Activated CD8-positive, alpha-beta memory T cell treated with anti-CD3 and anti-CD28 coated beads, Interleukin-2, amount 50 U/mL, for 4 hours (primary cell): ENCODE data around the gene NUAK2.

Experiments
- DNase-seq: peaks from one replicate; pipeline ENCODE4 v3.0.0-alpha.2; 2020

NUAK2 gene

DNA sequence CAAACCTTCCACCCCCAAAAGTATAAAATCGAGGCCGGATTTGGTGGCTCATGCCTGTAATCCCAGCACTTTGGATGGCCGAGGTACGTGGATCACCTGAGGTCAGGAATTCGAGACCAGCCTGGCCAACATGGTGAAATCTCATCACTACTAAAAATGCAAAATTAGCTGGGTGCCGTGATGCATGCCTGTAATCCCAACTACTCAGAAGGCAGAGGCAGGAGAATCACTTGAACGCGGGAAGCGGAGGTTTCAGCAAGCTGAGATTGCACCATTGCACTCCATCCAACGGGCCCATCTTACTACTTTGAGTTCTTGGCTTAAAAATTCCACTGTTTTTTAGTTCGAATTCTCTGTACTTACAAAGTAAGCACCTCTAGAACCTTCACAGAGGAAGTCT is 24.2 kb upstream of the NUAK2 start:
- DNase-seq, result no peak

GRCh38 chr1:205344066-205344928 is 22.8 kb upstream of the NUAK2 start:
- DNase-seq, result peak; percentile 61

GRCh38 chr1:205343431-205344065 is 22.0 kb upstream of the NUAK2 start:
- no peak for DNase-seq

GRCh38 chr1:205342986-205343385 is 21.4 kb upstream of the NUAK2 start:
- no peak for DNase-seq

GRCh38 chr1:205340676-205341075 is 19.1 kb upstream of the NUAK2 start:
- DNase-seq, result no peak

DNA sequence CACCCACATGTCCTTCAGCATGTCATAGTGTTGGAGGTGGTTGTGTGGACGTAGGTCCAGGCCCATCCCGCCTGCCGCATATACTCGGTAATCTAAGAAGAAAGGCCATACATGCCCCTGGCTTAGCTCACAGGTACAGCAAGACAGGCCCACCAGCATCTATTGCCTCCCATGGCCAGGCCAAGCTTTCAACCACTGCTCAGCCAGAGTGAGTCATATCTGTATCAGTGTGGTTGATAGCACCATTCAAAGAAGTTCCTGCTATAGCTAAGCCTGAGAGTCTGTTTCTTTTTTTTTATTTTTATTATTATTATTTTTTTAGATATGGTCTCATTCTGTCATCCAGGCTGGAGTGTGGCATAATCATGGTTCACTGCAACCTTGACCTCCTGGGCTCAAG is 18.2 kb upstream of the NUAK2 start:
- no peak for DNase-seq

GRCh38 chr1:205339197-205339702 is 17.7 kb upstream of the NUAK2 start:
- no peak for DNase-seq

DNA sequence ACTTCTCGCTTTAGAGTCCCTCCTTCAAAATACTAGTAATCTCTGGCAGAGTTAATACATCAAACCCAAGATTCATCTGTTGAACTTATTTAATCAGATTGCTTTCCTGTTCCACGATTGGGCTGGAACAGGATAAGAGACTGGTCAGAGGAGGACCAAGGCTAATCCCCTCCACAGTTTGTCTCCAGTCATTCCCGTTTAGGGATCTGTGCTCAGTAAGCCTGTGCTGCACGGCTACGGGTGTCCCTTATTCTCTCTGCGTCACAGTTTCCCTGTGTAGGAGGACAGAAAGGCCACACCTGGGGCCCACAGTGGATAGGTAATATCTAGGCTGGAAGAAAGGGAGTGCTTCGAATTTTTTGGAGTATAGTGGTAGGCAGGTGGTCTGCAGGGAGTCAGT is 16.5 kb upstream of the NUAK2 start:
- no peak for DNase-seq

GRCh38 chr1:205337481-205337880 is 15.9 kb upstream of the NUAK2 start:
- DNase-seq, result no peak

DNA sequence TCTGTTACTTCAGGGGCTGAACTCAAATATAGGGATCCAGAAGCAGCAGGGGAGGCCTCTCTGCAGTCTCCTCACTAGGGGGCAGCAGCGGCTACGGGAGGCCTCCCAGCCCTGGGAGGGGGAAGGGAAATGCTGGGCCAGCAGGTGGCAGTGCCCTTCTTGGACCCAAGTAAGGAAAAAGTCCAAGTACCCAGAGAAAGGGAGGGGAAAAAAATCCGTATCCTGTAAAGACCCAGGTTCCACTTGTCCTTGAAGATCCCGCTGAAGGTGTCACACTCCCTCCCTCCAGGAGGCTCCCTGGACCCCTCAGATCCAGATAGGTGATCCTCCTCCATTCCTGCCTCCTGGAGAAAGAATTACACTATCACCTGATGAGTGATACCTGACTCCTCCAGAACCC is 14.1 kb upstream of the NUAK2 start:
- peak; percentile 80 for DNase-seq

DNA sequence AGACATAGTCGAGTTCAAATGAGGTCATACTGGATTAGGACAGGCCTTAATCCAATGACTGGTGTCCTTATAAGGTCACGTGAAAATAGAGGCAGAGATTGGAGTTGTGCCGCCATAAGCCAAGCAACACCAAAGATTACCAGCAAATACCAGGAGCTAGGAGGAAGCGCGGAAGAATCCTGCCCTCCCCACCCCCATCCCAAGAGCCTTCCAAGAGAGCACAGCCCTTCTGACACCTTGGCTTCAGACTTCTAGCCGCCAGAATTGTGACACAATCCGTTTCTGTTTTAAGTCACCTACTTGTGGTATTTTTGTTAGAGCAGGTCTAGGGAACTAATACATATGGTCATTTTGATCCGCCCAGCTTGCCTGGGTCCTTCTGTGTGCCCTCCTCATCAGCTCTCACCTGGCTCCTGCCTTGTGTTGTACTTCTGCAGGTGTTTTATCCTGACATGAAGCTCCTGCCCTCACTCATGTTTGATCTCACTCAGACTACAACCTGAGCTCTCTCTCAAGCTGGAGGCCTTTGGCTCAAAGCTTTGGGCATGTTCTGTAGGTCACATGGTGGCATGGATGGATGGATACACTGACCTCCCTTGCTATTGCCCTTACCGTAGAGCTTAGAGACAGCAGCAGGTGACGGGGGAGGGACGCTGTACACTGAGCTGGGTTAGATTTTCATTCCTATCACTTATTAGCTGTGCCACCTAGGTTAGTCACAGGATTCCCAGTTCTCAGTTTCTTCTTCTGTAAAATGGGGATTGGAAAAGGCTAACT is 10.7 kb upstream of the NUAK2 start:
- no peak for DNase-seq

GRCh38 chr1:205330150-205330549 is 8.6 kb upstream of the NUAK2 start:
- no peak for DNase-seq

- no peak for DNase-seq
Observed at GRCh38 chr1:205329719-205330118, 8.2 kb upstream of the NUAK2 start.

- no peak for DNase-seq
Observed at GRCh38 chr1:205328476-205328875, 6.9 kb upstream of the NUAK2 start.

DNA sequence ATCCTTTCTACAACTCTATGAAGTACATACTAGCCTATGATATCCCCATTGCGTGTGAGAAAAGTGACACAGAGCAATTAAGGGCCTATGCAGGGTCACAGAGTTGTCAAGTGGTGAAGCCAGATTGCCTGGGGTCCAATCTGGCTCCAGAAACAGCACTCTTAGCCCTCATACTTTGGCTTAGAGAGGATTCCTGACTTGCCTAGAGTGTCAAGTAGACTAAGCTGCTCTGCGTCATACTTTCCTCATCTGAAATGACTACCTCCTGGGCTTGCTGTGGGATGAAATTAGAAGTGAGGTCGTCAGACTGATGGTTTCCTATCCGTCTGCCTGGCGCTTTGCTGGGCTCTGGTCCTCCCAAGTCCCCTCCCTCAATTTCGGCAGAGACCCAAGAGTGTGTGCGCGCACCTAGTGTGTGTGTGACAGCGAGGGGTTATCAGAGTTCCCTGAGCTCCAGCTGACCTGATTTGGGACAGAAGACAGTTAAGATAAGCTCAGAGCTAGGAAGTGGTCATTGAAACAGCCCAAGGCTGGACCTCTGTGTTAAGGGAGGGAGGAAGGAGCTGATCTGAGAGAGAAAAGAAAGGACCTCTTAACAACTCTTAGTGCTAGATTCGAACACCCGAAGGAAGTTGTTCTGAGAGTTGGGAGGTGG is 5.4 kb upstream of the NUAK2 start:
- no peak for DNase-seq

GRCh38 chr1:205325334-205325884 is 3.9 kb upstream of the NUAK2 start:
- peak; percentile 50 for DNase-seq

DNA sequence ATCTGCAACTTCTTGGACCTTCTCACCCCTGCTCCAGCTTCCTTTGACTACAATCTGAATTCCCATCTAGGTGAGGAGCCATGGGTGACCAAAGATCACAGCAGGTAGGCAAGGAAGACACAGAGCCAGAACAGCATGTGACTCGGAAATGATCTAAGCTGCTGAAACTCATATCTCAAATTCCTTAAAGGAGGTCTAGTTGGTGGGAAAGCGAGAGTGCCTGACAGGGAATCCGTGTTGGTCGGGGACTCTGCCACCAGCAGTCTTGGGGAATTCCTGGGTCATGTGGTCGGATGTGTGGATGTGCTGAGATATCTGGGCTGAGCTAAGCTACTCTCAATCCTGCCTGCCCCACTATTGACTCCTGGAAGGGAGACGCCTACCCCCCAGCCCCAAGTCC is 3.2 kb upstream of the NUAK2 start:
- DNase-seq, result no peak

GRCh38 chr1:205323794-205324193 is 2.2 kb upstream of the NUAK2 start:
- no peak for DNase-seq

DNA sequence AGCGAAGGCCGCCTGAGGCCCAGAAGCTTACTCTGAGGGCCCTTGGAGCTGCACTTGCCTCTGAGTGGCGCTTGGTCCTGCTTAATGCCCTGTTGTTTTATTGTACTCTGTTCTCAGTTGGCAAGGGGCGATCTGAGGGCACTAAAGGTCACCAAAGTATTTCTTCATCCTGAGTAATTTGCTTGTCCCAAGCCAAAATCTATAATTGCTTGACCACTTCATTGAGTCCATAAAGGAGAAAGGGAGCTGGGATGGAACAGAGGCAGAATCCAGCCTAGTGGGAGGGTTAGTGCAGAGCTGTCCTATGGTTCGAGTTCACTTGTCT is 376 bp upstream of the NUAK2 start:
- DNase-seq, result no peak

DNA sequence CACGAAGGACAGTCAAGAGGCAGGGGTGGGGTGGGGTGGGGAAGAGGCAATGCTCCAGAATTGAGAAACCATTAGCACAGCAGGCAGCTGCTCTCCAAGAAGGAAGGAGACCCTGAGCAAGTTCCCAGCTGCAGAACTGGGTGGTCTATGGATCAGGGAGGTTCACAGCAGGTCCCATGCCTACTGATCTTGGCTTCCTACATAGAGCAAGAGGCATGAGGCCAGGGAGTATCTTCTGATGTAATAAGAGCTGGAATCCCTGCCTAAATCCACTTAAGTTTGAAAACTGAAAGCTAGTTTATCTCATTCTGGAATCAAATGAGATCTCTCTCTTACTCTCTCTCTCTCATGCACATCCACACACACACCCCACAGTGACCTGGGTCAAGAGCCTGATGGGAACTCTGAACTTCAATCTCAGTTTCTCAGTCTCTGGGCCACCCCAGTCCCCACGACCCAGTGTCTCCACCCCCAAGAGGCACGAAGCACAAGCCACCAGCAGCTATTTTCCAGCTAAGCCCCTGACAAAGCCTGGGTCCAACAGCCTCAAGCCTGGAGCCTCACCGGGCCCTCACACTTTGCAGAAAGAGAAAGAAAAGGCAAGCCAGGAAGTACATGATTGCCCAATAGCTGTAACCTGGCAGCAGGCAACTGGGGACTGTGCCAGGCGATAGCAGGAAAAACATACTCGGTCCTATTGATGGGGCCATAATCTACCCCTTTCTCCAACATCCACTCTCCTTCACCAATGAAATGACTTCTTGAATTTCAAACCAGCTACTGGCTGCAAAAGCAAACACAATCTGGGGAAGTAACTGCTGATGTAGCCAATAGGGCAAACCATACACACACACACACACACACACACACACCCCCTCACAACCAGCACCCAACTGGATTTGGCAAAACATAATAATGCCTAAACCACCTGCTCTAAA is 2.2 kb downstream of the NUAK2 start:
- DNase-seq, result no peak

DNA sequence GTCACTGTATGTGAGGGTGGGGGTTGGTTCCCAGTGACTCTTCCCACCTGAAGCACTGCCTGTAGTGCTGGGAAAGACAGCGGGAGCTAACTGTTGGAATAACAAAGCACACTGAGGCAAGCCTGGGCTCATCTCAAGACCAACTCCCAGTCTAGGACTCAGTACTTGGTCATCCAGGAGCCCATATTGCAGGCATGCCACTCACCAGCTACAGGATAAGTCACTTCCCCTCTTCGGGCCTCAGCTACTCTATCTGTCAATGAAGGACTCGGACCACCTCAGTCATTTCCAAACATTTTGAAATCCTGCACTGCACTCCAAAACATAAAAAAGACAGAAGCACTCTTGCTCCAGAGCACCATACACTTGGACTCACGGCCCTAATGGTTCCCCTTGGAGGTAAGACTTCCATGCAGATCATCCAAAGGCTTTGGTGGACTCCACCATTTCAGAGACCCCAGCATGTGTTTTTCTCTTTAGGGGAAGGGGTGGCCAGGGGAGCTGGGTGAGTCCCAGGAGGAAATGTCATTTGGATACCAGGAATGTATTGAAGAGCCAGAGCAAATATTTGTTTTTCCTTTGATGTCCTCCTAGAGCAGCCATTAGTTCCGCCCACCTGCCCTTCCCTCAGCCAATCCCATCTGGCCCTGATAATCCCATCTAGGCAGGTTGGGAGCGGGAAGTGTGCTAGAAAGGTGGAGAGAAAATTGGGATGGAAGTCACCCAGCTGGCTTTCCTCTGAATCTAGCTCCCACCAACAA is 3.1 kb downstream of the NUAK2 start:
- no peak for DNase-seq
